Retina (tissue), 1 donor: ENCODE results near the gene B4GALT3.
"Not testable (repeated sequence)": the region's sequence is repeated elsewhere in the genome, so short reads cannot be mapped to it uniquely, and the experiment has no call there.

Experiments
- DNase-seq: peaks from one replicate; pipeline ENCODE4 v3.0.0-alpha.2; 2016

B4GALT3 gene

GRCh38 chr1:161177112-161177935 lies at the start of gene B4GALT3:
TSS of gene B4GALT3 (minus strand) at chr1:161177507. CDS start at chr1:161176060, 1,447 bp downstream.
- DNase-seq = peak; percentile 95

- no peak for DNase-seq
Observed at GRCh38 chr1:161226759-161227158, 49.5 kb upstream of the B4GALT3 start.

GRCh38 chr1:161226320-161226711 lies 49.0 kb upstream of the B4GALT3 start:
- peak; percentile 9 for DNase-seq

GRCh38 chr1:161225534-161226319 lies 48.4 kb upstream of the B4GALT3 start, which contains the start of gene TOMM40L:
TSS of gene TOMM40L (plus strand) at chr1:161226060. CDS start at chr1:161226490, 430 bp downstream.
- peak; percentile 96 for DNase-seq

- DNase-seq = no peak
Observed at GRCh38 chr1:161225178-161225533, 47.8 kb upstream of the B4GALT3 start.

GRCh38 chr1:161224695-161225087 lies 47.4 kb upstream of the B4GALT3 start:
- DNase-seq = not testable (repeated sequence)

GRCh38 chr1:161223805-161224694 lies 46.7 kb upstream of the B4GALT3 start:
- DNase-seq = no peak

GRCh38 chr1:161222175-161223019 lies 45.1 kb upstream of the B4GALT3 start:
- DNase-seq = no peak

GRCh38 chr1:161220002-161220401 lies 42.7 kb upstream of the B4GALT3 start:
- no peak for DNase-seq

- no peak for DNase-seq
Observed at GRCh38 chr1:161219078-161219892, 42.0 kb upstream of the B4GALT3 start.

GRCh38 chr1:161218301-161219077 lies 41.2 kb upstream of the B4GALT3 start:
- no peak for DNase-seq

GRCh38 chr1:161217831-161218230 lies 40.5 kb upstream of the B4GALT3 start:
- DNase-seq = no peak

GRCh38 chr1:161216945-161217712 lies 39.8 kb upstream of the B4GALT3 start:
- DNase-seq = no peak

- no peak for DNase-seq
Observed at GRCh38 chr1:161215076-161215475, 37.8 kb upstream of the B4GALT3 start, which contains the start of gene FCER1G. TSS of gene FCER1G (plus strand) at chr1:161215295. CDS start at chr1:161215322, 27 bp downstream.

- no peak for DNase-seq
Observed at GRCh38 chr1:161214369-161214768, 37.1 kb upstream of the B4GALT3 start.

GRCh38 chr1:161209790-161210409 lies 32.6 kb upstream of the B4GALT3 start:
- DNase-seq = peak; percentile 69

GRCh38 chr1:161207173-161207572 lies 29.9 kb upstream of the B4GALT3 start:
- no peak for DNase-seq

- DNase-seq = no peak
Observed at GRCh38 chr1:161206411-161207140, 29.3 kb upstream of the B4GALT3 start.
